ENCODE data around the gene TFR2. TPM values are rescaled to one million over a fixed set of nuclear protein-coding genes. Genes with fewer than 3 reads are reported as not detected.

Gene TFR2
- total RNA-seq, 2 donors from 2014 or later, result 0.29 to 0.79 TPM

DNA sequence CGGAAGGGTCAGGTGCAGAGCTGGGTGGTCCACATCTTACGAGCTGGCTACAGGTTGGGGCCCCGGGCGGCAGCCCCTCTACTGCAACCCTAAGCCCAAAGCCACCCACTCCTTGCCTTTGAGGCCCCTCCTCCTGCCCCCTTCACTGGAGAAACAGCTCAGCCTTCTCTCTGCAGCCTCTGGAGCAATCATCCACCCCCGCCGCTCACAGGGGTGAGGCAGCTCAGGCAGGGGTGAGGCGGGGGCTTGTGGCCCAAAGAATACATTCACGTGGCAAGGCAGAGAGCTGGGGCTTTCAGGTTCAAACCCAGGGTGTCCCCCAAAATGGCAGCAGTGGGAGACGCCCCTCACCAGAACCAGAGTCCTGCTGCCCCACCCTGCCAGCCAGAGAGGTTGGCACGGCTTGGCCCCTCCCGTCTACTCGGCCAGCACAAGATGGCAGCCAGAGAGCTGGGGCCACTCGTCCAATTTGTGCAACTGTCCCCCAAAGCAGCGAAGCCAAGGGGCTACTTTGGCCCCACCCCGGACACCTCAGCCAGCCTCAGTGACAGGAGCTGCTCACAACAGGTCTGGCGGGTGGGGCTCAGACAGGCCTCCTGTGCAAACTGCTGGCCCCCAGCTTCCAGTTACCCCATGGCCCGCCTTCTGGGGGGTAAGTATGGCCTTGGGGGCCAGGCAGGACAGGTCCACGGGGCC is 39.4 kb upstream of the TFR2 start:
- peak; percentile 31 for DNase-seq
- ATAC-seq, result no peak
- intact Hi-C loops (cut with DNase I), result loop anchor here in 1 of 2 donors (10.0 kb wide), 2 partner anchors 76 to 106 kb away; partner anchors contain the start of genes PCOLCE and SAP25

- DNase-seq, result peak; percentile 65
- intact Hi-C loops (cut with DNase I), result loop anchor here (5.0 to 10.0 kb wide), 3 partner anchors 68 to 105 kb away; partner anchors contain the start of genes MOSPD3 (in 1 of the 2), PCOLCE (in 1 of the 2) and SAP25 (in 1 of the 2)
Observed at GRCh38 chr7:100679927-100680575, 38.7 kb upstream of the TFR2 start.

DNA sequence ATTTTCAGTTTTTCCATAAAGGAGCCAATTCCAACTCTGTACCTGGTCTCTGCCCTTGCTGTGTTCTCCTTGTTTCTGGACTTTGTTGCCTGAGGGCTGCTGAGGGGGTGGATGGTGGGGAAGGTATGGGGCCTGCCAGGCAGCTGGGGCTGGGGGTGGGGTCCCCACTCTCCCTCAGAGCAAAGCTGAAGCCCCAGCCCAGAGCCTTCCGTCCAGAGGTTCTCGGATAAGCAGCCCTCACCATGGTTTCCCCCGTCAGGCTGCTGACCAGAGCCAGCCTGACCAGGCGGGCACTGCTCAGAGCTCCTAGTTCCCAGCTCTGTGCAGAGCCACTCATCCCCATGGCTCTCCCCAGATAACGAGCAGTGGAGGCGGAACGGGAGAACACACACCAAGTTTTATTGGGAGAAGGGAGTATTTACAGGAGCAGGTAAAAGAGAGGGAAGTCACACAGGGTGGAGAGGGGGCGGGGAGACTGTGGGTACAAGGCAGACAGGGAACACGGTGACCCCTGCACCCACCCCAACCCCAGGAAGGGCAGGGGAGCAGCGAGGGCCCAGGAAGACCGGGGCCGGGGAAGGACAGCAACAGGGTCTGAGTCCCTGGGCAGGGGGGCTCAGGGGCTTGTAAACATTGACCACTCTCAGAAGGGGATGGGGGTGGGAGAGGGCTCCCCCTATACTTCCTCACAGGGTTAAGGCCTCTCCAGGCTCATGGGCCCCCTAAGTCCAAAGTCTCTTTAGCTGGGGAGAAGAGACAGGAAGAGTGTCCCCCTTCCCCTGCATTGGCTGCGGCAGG is 38.0 kb upstream of the TFR2 start:
- DNase-seq (no peak), ATAC-seq (no peak)
- intact Hi-C loops (cut with DNase I), result loop anchor here in 1 of 2 donors (5.0 kb wide), 1 partner anchor 67 kb away; the partner anchor contains the start of gene MOSPD3

More at GRCh38 chr7:100679927-100680575, 38.7 kb upstream of the TFR2 start:
- peak; percentile 5 to 10 for ATAC-seq

DNA sequence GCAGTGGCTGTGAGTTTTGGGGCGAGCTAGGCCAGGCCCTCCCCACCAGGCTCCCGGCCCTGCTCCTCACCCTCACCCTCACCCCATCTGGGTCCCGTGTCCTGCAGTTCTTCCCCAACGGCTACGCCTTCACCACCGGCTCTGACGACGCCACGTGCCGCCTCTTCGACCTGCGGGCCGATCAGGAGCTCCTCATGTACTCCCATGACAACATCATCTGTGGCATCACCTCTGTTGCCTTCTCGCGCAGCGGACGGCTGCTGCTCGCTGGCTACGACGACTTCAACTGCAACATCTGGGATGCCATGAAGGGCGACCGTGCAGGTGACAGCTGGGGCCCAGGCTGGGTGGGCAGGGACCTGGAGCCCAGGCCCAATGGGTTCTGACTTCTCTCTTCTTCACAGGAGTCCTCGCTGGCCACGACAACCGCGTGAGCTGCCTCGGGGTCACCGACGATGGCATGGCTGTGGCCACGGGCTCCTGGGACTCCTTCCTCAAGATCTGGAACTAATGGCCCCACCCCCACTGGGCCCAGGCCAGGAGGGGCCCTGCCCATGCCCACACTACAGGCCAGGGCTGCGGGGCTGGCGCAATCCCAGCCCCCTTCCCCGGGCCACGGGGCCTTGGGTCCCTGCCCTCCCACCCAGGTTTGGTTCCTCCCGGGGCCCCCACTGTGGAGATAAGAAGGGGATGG is 37.1 kb upstream of the TFR2 start:
- ATAC-seq (no peak), DNase-seq (peak; percentile 37)
- intact Hi-C loops (cut with DNase I), result loop anchor here in 1 of 2 donors (5.0 kb wide), 1 partner anchor 66 kb away; the partner anchor contains the start of gene MOSPD3

DNA sequence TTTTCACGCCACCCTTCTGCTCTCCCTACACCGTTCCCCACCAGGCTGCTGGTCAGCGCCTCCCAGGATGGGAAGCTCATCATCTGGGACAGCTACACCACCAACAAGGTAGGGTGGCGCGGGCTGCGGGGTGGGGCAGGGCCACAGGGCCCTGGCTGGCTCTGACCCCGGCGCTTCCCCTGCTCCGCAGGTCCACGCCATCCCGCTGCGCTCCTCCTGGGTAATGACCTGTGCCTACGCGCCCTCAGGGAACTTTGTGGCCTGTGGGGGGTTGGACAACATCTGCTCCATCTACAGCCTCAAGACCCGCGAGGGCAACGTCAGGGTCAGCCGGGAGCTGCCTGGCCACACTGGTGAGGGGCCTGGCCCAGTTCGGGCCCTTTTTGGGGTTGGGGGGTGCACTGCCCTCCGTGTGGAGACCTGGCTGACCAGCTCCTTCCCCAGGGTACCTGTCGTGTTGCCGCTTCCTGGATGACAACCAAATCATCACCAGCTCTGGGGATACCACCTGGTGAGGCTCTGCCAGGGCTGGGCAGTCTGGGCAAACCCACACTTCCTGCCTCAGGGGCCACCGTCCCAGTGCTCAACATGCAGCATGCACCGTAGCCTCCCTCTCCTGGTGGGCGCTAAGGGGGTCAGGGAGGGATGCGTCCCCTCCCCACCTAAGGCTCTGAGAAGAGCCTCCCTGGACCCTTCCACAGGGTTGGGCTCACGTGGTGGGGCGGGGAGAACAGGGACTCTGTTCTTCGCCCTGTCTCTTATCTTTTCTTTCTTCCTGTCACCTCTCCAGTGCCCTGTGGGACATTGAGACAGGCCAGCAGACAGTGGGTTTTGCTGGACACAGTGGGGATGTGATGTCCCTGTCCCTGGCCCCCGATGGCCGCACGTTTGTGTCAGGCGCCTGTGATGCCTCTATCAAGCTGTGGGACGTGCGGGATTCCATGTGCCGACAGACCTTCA is 36.2 kb upstream of the TFR2 start:
- intact Hi-C loops (cut with DNase I), result loop anchor here in 1 of 2 donors (5.0 kb wide), 1 partner anchor 65 kb away; the partner anchor contains the start of gene MOSPD3
- peak; percentile 26 for DNase-seq
- ATAC-seq, result no peak

DNA sequence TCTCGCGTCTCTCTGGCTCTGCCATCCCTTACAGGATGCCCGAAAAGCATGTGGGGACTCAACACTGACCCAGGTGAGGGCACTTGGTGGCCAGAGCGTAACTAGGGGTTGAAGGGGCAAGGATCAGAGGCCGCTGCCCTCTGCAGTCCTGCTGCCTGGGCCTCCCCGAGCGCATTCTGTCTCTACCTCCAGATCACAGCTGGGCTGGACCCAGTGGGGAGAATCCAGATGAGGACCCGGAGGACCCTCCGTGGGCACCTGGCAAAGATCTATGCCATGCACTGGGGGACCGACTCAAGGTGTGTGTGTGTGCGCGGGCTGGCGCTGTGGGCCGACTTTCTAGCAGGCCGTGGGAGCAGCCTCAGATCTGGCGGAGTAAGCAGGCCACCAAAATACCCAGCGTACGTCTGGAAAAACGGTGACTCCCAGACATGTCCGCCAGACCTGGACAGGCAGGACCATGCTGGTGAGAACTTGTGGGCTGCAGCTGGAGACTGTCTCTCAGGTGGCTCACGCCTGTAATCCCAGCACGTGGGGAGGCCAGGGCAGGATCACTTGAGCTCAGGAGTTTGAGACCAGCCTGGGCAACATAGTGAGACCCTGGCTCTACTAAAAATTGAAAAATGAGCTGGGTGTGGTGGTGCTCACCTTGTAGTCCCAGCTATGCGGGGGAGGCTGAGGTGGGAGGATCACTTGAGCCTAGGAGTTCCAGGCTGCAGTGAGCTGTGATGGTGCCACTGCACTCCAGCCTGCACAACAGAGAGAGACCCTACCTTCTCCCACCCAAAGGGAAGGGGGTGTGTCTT is 35.4 kb upstream of the TFR2 start:
- ATAC-seq (no peak), DNase-seq (peak; percentile 27)
- intact Hi-C loops (cut with DNase I), result loop anchor here in 1 of 2 donors (5.0 kb wide), 1 partner anchor 64 kb away; the partner anchor contains the start of gene MOSPD3

GRCh38 chr7:100675581-100676350 is 34.4 kb upstream of the TFR2 start:
- ATAC-seq (peak; percentile 20 to 37), DNase-seq (peak; percentile 88)
- intact Hi-C loops (cut with DNase I), result loop anchor here in 1 of 2 donors (5.0 kb wide), 1 partner anchor 63 kb away; the partner anchor contains the start of gene MOSPD3

DNA sequence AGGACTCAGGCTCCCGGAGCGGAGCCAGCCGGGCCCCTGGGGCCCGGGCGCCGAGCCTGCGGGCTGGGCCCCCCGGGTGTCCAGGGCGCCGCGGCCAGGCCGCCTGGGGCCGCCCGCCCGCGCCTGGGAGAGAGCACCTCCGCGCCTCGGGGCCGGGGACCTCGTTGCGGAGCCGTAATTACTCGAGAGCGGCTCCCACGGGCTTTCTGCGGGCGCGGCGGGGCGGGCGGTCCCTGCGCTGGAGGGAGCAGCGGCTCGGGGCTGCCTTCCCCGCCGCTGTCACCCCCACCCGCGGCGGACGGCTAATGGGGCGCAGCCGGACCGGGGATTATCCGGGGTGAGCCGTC is 33.7 kb upstream of the TFR2 start:
- peak; percentile 34 for DNase-seq
- intact Hi-C loops (cut with DNase I), result loop anchor here in 1 of 2 donors (5.0 kb wide), 1 partner anchor 63 kb away; the partner anchor contains the start of gene MOSPD3
- peak in 1 of 2 donors; percentile 0 for ATAC-seq

- ATAC-seq, result peak in 1 of 2 donors; percentile 1
- intact Hi-C loops (cut with DNase I), result loop anchor here in 1 of 2 donors (5.0 kb wide), 1 partner anchor 62 kb away; the partner anchor contains the start of gene MOSPD3
Observed at GRCh38 chr7:100674411-100675104, 33.2 kb upstream of the TFR2 start.

DNA sequence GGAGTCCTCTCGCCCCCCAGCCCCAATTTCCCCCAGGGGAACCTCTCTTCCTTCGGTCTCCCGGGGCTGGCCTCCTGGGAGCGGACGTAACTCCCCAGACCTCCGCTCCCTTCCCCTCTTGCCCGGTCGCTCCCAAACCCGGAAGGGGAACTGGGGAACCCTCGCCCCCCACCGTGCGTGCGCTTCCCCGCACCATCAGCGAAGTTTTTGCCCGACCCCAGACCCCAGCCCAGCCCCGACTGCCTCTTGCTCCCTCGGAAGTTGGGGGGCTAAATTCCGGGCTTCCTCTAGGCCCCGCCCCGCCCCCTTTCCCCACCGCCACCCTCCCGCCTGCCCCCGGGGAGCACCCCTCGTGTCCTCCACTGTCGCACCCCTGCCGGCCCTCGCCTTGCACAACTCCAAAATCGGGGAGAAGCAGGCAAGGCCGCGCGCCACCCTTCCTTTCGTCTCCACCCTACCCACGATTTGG is 32.6 kb upstream of the TFR2 start:
- intact Hi-C loops (cut with DNase I), result no loop called here
- DNase-seq, result peak; percentile 58
- ATAC-seq, result peak in 1 of 2 donors; percentile 2

More at GRCh38 chr7:100674411-100675104, 33.2 kb upstream of the TFR2 start:
- DNase-seq, result peak; percentile 41

- ATAC-seq (peak; percentile 87 to 89), DNase-seq (peak; percentile 99)
- intact Hi-C loops (cut with DNase I), result no loop called here
Observed at GRCh38 chr7:100673302-100673941, 32.1 kb upstream of the TFR2 start, which contains the start of gene GNB2. Gene GNB2, plus strand, starts transcription at chr7:100673740. Its CDS starts 2,526 bp downstream, at chr7:100676266.

- DNase-seq, result no peak
- intact Hi-C loops (cut with DNase I), result no loop called here
- ATAC-seq, result no peak
Observed at GRCh38 chr7:100671353-100672327, 30.3 kb upstream of the TFR2 start.

DNA sequence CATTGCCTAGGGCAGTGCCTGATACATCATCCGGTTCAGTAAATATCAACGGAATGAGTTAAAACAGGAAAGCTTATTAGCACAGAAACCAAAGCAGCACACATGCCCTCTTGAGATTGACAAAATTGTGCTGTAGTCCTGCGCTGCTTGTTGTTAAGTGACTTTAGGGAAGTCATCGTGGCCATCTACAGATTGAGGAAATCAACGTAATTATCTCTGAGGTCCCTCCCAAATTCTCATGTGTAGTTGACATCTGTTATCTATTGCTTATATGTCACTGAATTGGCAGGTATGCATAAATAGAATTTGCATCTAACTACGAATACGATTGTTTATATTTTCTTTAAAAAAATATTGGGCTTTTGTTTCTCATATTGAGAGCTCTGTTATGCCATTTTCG is 28.7 kb upstream of the TFR2 start:
- no peak for ATAC-seq
- no peak for DNase-seq
- intact Hi-C loops (cut with DNase I), result no loop called here

Measured in left cardiac atrium (tissue), 4 donors.